Lower lobe of right lung (tissue), 2 donors: ENCODE results near the gene TNNC1. TPM values are rescaled to one million over a fixed set of nuclear protein-coding genes. Genes with fewer than 3 reads are reported as not detected.
A peak's percentile ranks its signal among the peaks of the same experiment; 100 is the strongest.

Experiments
- ATAC-seq, 2 donors: fragments of 200-7000 bp; cut with Tn5 transposase; one replicate each; pipeline ENCODE4 v1.9.1; 2020 to 2022; ENCODE audit warnings: mild to moderate bottlenecking in 2 of 2, moderate library complexity in 2 of 2
- DNase-seq: peaks from one replicate; pipeline ENCODE4 v3.0.0-alpha.2; 2020
- H3K27ac ChIP-seq: fragments of 200-600 bp; one replicate; pipeline ENCODE4 v1.8.0; 2022
- H3K27me3 ChIP-seq: fragments of 200-600 bp; one replicate; pipeline ENCODE4 v1.8.0; 2022; ENCODE audit warnings: low read depth
- H3K36me3 ChIP-seq: fragments of 200-600 bp; one replicate; pipeline ENCODE4 v1.8.0; 2022; ENCODE audit warnings: mild to moderate bottlenecking
- H3K4me1 ChIP-seq: fragments of 200-600 bp; one replicate; pipeline ENCODE4 v1.8.0; 2022
- H3K4me3 ChIP-seq: fragments of 200-600 bp; one replicate; pipeline ENCODE4 v1.8.0; 2022; ENCODE audit warnings: mild to moderate bottlenecking
- H3K9me3 ChIP-seq: fragments of 200-600 bp; one replicate; pipeline ENCODE4 v1.8.0; 2022
- intact Hi-C: fragments of 100-400 bp; cut with DNase I; formaldehyde crosslinking; loops from one replicate; pipeline ENCODE4 v1.11.0; 2022
- total RNA-seq: library from RNA; stranded (reverse); fragmentation: NEBNext Ultra II Directional; extraction: Animal tissue kit (Norgen Biotek cat#: 25700); gene quantifications from one replicate; pipeline ENCODE4 v1.2.1, GENCODE V29; 2021
- TF ChIP-seq, protein P1 (sequence below): fragments of 200-600 bp; IDR thresholded peaks from one replicate; pipeline ENCODE4 v1.8.0; 2022; ENCODE audit warnings: antibody characterized with exemption, mild to moderate bottlenecking
- donor health status: DM: no; HTN: yes; CAD: no; lungs with severe emphysema.

The TNNC1 gene
- total RNA-seq, 1 donor from 2014 or later: 44.0 TPM

DNA sequence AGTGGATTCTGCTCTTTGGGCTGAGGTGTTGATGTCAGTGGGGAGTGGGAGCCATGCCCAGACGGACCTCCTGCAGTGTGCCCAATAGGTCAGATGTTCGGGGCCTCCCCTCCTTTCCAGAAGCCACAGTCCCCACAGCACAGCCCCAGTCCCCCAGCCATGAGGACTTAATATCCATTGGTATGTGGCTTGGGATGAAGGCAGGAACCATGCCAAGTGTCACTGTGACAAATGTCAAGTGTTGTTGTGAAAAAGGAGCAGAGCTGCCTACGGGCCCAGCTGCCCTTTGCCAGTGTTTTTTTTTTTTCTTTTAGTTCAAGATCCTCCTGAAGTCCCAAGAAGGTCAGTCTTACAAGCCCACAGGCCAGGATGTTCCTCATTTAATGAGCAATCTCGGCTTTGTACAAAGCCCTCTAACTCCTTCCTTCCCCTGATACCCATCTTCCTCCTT, 21.1 kb downstream of the TNNC1 start:
- Histone ChIP-seq H3K36me3 (no peaks in the 10 kb centered on the region), H3K27me3 (no peaks in the 10 kb centered on the region), H3K4me1 (peaks cover 52% of the 10 kb centered on the region), H3K4me3 (no peak overlapping the region), H3K27ac (no peak overlapping the region), H3K9me3 (no peaks in the 10 kb centered on the region)
- ATAC-seq (no peak), DNase-seq (no peak)
- intact Hi-C loops: no loop called here
- TF ChIP-seq, protein P1, sequence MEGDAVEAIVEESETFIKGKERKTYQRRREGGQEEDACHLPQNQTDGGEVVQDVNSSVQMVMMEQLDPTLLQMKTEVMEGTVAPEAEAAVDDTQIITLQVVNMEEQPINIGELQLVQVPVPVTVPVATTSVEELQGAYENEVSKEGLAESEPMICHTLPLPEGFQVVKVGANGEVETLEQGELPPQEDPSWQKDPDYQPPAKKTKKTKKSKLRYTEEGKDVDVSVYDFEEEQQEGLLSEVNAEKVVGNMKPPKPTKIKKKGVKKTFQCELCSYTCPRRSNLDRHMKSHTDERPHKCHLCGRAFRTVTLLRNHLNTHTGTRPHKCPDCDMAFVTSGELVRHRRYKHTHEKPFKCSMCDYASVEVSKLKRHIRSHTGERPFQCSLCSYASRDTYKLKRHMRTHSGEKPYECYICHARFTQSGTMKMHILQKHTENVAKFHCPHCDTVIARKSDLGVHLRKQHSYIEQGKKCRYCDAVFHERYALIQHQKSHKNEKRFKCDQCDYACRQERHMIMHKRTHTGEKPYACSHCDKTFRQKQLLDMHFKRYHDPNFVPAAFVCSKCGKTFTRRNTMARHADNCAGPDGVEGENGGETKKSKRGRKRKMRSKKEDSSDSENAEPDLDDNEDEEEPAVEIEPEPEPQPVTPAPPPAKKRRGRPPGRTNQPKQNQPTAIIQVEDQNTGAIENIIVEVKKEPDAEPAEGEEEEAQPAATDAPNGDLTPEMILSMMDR: no peak

DNA sequence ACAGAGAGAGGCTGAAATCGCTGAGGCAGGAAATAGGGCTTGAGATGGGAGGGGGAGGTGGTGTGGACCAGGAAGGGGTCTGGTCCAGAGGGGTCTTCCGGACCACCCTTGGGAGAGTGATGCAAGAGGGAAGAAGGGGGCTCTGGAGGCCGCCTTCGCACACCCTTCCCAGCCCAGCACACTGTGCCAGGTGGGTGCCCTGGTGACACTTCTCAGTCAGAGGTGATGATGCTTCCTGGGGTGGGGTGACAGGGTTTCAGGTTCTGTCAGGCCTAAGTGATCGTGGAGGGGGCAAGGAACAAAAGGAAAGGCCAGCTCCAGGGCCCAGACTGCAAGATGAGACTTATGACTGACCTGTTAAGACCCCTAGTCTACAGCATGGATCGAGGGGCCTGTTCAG, 21.6 kb downstream of the TNNC1 start:
- no peaks in the 10 kb centered on the region for H3K27me3 ChIP-seq
- TF ChIP-seq, protein P1: no peak
- no peak for ATAC-seq
- peaks cover 49% of the 10 kb centered on the region for H3K4me1 ChIP-seq
- H3K36me3 ChIP-seq: no peaks in the 10 kb centered on the region
- DNase-seq: no peak
- no peak overlapping the region for H3K27ac ChIP-seq
- H3K9me3 ChIP-seq: no peaks in the 10 kb centered on the region
- intact Hi-C loops: no loop called here
- H3K4me3 ChIP-seq: no peak overlapping the region

DNA sequence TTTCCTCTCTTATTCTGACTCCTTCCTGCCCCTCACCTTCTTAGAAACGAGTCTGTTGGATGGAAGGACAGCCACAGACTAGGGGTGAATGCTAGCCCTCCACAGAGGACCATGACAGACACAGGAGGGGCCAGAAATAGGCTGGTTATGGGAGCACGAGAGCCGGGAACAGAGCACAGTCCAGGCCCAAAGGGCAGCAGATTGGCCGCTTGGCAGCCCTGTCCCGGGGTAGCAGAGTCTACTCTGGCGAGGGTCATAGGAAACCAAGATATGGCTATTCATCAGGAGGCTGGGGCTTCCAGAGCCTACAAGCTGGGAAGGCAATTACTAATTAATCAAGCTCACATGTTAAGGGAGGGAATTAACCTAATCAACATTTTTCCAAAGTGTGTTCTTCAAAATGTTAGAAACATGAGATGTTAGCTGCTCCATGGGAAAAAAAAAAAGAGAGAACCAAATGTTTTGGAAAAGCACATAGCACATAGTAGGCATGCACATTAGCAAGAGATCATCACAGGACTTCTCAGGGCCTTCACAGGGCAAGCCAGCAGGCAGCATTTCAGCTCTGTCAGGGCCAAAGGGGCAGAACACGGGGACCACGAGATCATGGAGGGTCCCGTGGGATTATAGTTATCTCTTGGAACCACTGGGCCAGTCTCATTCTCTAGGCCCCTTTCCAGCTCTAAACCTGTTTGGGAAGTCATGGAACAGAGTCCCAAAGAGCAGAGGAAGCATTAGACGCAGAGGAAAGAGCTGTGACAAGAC, 22.2 kb downstream of the TNNC1 start:
- no peak overlapping the region for H3K4me3 ChIP-seq
- ATAC-seq: no peak
- H3K9me3 ChIP-seq: no peaks in the 10 kb centered on the region
- intact Hi-C loops: no loop called here
- TF ChIP-seq, protein P1: no peak
- DNase-seq: no peak
- H3K27ac ChIP-seq: no peak overlapping the region
- no peaks in the 10 kb centered on the region for H3K36me3 ChIP-seq
- H3K27me3 ChIP-seq: no peaks in the 10 kb centered on the region
- peaks cover 44% of the 10 kb centered on the region for H3K4me1 ChIP-seq

DNA sequence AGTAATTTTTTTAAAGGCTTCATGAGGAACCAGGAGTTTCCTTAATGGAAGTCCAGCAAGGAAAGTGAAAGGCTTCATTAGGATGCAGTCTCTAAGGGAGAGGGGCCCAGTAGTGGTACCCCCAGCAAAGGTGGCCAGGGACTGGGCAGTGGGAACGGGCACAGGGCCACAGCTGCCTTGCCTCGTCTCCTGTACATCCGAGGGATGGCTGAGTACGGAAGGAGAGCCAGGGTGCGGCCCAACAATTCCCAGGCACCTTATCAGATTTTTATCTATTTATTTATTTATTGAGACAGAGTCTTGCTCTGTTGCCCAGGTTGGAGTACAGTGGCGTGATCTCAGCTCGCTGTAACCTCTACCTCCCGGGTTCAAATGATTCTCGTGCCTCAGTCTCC, 23.4 kb downstream of the TNNC1 start:
- intact Hi-C loops: no loop called here

DNA sequence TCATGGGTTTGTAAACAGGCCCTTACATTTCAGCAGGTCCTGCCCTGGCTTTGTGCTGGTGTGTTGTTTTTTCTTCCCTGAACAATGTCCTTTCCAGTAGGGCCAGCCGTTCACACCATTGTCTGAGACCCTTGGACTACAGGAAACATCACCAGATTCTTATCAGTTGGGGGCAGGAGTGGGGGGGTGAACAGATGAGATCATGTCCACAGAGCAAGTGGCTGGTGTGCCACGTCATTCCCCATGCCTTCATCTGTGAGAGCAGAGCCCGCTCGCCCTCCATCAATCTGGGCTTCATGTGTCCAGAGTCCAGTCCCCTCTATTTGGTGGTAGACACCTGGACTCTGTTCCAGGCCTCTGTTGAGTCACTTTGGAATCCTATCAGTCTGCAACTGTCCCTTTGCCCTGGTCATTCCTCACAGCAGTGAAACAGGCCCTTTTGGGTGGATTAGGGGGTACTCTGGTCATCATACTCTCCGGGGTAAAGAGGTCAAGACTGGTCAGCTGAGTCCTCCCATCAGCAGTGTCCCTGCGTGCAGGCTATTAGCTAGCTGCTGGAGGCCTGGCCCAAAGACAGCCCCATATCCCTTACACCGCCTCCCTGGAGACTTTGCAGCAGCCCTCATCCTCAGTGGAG, 23.9 kb downstream of the TNNC1 start:
- ATAC-seq (peak; percentile 20 to 33), DNase-seq (no peak)
- Histone ChIP-seq H3K4me1 (peaks cover 30% of the 10 kb centered on the region), H3K4me3 (no peak overlapping the region), H3K36me3 (no peaks in the 10 kb centered on the region), H3K27ac (peak overlapping the region; percentile 62), H3K9me3 (no peaks in the 10 kb centered on the region), H3K27me3 (no peaks in the 10 kb centered on the region)
- intact Hi-C loops: no loop called here
- TF ChIP-seq, protein P1: no peak

More for the DNA sequence above, 23.4 kb downstream of the TNNC1 start:
- peaks cover 32% of the 10 kb centered on the region for H3K4me1 ChIP-seq
- no peak for ATAC-seq
- no peaks in the 10 kb centered on the region for H3K27me3 ChIP-seq
- DNase-seq: no peak
- no peaks in the 10 kb centered on the region for H3K36me3 ChIP-seq
- peak overlapping the region; percentile 62 for H3K27ac ChIP-seq
- H3K4me3 ChIP-seq: no peak overlapping the region
- H3K9me3 ChIP-seq: no peaks in the 10 kb centered on the region
- TF ChIP-seq, protein P1: no peak
